HPDE6-E6E7 (cell line): ENCODE results near the gene COMMD7.
A peak's percentile ranks its signal among the peaks of the same experiment; 100 is the strongest.

Experiments
- DNase-seq: peaks from one replicate; pipeline ENCODE4 v3.0.0; 2011; ENCODE audit warnings: missing footprints; ENCODE audit errors: extremely low spot score

Gene COMMD7

DNA sequence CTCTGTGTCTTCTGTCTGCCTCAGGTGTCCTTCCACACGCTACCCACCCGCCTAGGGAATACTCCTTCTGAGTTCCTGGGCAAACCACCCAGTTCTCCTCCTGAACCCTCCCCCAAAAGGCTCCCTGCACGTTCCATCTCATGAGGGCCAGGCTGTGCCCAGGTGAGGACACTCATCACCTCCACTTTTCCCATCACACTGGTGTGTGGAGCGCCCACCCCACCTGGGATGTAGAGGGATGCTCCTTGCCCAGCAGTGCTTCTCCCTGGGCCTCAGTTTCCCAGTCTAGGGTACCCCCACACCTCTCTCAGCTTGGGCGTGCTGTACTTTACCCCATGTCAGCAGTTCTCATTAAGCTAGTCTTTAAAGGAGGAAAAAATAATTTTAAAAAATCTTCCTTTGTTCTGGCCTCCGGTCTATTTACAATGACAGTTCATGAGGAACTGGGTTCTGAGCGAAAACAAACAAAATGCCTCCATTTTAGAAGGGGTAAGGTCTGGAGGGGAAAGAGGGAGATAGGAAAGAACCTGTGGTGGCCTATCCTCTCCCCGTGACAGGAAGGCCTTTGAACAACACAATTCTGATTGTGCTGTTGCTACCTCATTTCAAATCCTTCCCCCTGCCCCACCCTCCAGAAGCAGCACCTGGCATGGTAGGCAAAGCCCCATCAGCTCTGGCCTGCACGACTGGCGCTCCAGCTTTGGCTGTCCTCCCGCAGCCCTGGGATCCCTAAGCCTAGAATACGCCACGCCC is 67.9 kb downstream of the COMMD7 start:
- no peak for DNase-seq

DNA sequence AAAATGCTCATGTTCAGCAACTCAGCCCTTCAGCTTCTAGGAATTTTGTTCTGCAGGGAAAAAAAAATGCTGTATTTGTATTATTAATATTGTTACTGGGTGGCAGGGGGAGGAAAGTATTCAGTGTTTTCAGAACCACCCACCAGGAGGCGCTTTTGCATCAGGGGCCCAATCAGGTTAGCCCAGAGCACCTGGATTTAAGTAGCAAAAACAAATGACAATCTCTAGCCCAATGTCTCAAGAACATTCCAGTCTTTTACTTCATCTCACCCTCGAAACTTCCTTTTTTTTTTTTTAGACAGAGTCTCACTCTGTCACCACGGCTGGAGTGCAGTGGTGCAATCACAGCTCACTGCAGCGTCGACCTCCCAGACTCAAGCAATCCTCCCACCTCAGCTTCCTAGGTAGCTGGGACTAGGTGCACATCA is 68.9 kb downstream of the COMMD7 start:
- peak; percentile 89 for DNase-seq

DNA sequence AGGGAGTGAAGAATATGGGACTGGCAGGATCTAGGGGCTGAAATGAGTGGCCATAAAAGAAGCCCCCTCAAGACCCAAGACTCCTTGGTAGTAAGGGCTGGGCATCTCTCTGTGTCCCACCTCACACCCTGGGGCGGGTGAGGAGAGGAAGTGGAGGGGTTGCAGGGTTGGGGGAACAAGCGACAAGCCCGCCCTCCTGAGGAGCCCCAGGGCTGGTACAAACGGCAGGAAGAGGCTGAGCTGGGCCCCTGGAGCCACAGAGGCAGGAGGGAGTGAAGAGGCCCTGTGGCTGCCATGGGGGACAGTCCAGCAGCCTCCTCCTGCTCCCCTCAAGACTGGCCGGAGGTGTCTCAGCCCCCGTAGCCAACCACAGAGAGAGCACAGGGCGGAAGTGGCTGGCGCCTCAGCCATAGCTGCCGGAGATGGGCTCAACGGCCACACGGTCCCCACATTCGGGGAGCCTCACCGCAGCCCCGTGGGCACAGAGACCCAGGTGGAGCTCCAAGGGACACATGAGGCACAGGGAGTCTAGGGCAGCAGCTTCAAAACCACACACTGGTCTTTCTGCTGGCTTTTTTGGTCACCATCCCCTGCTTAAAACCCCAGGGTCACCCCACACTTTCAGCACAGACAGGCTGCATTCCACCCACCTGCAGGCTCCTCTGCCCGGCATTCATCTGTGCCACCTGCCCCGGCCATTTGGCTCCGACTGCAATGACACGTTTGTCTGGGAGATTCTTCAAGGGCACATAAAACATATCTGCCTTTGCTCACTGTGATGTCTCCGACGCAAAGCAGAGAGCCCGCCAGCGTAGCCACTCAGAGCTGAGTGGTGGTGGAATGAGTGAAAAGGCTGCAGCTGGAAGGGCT is 70.0 kb downstream of the COMMD7 start:
- no peak for DNase-seq

DNA sequence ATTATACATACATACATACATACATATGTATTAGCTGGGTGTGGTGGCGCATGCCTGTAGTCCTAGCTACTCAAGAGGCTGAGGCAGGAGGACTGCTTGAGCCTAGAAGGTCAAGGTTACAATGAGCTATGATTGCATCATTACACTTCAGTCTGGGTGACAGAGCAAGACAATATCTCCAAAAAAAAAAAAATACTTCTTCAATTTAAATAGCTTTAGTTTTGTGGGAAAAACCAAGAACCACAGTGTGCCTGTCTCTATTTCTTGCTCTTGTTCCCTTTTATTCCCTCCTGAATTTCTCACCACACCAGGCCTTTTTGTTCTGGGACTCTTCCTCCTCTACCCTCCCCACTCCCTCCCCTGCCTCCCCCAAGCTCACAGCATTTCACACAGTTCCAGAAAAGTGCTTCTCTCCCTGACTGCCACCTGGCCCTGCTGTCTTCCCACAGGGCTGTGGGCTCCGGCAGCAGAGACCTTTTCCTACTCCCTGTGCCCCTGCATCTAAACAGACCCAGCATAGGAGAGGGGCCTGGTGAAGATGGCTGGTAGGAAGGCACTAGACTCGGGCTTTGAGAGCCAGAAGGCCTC is 70.8 kb downstream of the COMMD7 start:
- DNase-seq, result no peak

DNA sequence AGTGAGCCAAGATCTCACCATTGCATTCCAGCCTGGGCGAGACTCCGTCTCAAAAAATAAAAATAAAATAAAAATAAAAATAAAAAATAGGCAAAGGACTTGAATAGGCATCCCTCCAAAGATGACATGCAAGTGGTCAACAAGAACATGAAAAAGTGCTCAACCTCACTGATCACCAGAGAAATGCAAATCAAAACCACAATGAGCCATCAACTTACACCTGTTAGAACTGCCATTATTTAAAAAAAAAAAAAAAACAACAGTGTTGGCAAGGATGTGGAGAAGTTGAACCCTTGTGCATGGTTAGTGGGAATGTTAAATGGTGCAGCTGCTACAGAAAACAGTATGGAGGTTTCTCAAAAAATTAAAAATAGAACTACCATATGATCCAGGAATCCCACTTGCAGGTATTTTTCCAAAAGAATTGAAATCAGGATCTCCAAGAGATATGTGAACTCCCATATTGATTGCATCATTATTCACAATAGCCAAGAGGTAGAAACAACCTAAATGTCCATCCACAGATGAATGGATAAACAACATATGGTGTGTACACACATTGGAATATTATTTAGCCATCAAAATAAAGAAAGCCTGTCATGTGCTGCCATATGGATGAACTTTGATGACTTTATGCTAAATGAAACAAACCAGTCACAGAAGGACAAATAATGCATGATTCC is 72.4 kb downstream of the COMMD7 start:
- no peak for DNase-seq

DNA sequence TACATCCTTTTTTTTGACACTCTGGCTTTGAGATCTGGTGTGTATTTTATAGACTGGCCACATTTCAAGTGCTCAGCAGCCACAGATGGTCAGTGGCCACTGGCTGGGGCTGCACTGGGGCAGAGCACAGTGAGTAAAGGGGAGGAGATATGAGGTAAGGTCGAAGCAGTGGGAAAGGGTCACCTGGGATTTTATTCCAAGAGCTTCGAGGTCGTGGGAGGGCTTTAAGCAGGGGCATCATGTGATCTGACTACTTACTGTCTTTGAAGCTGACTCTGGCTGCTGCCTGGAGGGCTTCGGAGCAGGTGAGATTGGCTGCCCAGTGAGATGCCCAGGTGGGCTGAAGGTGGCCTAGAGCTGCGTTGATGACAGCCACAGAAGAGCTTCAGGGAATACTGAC is 76.2 kb downstream of the COMMD7 start:
- DNase-seq, result no peak

DNA sequence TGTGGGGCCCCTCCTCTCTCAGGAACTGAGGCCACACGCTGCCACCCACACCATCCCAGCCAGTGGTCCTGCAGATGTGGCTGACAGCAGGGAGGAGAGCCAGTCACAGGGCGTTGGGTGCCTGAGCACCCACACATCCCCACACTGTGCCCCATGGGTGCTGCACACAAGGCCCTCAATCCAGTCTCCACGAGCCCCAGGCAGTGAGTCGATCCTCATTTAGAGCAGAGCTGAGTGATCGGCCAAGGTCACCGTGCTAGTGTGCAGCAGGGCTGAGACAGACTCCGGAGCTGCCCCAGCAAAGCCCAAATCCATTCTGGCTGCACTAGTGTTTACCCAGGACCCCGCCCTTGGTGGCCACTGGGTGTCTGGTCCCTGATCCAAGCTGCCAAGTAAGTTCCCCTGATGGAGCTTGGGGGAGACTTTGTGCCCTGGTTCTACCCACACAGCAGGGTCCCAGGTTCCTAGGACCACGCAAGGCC is 78.5 kb downstream of the COMMD7 start:
- DNase-seq, result no peak

DNA sequence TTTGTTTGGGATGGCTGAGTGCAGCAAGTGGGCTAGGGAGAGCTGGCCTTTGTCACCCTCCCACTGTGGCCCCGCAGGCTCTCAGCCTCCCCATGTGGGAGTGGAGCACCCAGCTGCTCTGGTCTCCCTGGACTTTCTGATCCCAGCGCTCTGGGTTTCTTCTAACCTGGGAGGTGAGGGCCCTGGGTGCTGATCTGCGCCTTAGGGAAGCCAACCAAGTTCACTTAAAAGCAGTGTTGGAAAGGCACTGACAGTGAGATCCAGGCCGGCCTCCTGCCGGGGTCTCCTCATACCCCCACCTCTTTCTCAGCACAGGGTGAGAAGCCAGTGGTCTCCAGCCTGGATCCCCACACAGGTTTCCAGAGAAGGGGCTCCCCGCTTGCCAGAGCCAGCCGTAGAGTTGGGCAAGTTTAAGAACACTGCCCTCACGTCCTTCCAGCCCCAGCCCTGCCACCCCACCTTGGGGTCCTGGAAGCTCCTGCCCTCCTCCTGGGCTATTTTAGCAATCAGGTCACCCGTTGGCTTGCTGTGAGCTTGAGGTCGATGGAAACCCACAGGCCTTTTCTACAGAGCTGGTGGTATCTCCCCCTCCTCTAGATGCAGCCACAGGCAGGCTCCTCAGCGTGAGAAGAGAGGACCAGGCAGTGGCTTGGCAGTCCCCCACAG is 79.1 kb downstream of the COMMD7 start:
- no peak for DNase-seq

DNA sequence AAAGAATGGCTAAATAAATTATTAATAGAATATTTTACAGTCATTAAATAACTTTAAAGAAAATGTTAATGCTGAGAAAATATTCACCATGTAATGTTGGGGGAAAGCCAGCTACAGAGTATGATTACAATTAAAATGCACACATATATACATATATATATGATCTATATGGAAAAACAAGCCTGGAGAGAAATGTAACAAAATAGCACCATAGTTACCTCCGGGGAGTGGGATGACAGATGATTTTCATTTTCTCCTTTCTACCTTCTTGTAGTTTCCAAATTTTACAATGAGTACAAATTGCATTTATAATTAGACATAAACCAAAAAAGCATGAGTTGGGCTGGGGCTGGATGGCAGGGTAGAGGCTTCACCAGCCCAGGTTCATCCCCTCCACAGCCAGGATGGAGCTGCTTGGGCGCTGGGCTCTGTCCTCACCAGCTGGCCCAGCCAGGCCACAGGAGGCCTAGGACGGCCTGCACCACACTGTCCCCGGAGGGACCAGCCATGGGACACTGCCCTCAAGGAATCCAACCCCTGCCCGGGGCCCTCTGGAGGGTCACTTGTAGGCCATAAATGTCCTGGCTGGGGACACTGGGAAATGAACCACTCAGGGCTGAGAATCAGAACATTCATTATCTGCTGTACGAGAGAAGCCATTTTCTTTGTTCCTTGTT is 79.8 kb downstream of the COMMD7 start:
- DNase-seq, result no peak

DNA sequence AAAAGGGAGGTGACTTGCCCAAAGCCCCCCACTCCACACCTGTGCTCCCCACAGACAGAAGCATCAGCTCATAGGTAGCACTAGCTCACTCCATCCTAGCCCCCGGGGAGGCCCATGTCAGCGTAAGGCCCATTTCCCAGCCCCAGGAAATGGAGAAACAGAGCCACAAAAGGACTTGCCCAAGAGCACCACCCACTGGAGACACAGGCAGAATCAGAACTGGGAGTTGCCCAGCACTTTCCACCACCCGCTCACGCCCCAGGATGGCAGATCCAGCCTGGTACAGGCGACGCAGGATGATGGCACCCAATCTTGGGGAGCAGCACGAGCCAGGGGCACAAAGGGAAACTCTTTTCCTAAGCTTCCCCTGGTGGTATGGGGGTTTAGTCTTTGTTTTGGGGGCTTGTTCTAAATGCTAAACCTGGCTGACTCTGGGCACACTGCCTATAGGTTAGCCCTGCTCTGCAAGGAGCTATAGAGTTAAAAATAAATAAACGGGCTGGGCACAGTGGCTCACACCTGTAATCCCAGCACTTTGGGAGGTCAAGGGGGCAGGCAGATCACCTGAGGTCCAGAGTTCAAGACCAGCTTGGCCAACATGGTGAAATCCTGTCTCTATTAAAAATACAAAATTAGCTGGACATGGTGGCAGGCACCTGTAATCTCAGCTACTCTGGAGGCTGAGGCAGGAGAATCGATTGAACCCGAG is 81.3 kb downstream of the COMMD7 start:
- DNase-seq, result no peak

DNA sequence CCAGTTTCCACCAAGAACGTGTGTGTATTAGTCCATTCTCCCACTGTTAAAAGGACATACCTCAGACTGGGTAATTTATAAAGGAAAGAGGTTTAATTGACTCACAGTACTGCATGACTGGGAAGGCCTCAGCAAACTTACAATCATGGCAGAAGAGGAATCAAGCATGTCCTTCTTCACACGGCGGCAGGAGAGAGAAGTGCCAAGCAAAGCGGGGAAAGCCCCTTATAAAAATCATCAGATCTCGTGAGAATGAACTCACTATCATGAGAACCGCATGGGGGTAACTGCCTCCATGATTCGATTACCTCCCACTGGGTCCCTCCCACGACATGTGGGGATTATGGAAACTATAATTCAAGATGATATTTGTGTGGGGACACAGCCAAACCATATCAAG is 82.6 kb downstream of the COMMD7 start:
- no peak for DNase-seq

DNA sequence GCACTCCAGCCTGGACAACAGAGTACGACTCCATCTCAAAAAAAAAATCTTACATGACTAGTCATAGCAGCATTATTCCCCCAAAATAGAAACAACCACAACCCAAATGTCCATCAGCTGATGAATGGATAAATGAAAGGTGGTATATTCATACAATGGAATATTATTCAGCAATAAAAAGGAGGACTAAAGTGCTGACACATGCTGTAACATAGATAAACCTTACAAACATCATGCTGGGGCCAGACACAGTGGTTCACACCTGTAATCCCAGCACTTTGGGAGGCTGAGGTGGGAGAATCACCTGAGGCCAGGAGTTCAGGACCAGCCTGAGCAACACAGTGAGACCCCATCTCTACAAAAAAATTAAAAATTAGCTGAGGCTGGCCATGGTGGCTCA is 86.4 kb downstream of the COMMD7 start:
- DNase-seq, result no peak

DNA sequence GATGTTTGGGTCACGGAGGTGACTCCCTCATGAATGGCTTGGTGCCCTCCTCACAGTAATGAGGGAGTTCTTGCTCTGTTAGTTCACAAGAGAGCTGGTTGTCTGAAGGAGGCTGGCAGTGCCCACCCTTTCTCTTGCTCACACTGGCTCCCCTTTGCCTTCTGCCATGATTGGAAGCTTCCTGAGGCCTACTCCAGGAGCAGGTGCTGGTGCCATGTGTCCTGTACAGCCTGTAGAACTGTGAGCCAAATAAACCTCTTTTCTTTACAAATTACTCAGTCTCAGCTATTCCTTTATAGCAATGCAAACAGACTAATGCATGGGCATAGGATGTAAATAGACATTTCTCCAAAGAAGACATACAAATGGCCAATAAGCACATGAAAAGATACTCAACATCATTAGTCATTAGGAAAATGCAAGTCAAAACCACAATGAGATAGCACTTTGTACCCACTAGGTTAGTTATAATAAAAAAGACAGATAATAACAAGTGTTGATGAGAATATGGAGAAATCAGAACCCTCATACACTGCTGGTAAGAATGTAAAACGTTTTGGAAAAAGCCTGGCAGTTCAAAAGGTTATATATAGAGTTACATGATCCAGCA is 87.3 kb downstream of the COMMD7 start:
- no peak for DNase-seq

DNA sequence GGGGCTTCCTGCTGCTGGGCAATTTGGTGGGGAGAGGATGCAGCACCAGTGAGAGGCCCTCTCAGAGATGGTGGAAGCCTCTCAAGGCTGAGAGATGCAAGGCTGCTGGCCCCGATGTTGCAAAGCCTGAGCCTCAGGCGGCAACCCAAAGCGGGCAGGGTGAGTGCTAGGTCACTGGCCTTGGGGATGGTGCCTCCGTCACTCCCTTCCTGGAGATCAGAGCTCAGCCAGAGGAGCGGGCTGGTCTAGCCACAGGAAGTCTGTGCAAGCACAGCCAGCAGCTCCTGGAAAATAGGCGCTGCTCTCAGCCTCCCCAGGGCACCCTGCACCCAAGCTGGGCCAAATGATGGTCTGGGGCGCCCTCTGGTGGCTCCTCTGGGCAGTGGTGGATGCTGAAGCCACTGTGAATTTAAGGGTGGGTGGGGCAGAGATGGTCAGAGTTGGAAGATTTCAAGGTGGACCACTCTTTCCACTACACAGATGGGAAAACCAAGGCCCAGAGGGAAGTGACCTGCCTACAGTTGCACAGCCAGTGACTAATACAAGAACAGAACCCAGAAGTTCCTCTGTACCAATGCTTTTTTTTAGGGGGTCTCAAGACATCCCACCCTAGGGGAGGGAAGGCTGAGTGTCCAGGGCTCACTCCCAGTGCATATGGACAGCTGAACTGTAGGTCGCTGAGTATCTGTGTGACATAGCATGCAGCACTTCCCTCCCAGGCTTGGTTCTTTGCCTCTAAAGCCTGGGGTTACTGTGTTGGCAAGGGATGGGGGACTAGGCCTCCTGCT is 90.3 kb downstream of the COMMD7 start:
- peak; percentile 98 for DNase-seq
